IPS-11a (cell line): ENCODE data around the gene APLNR.

ENCODE experiments used
- H3K4me3 ChIP-seq: one replicate; pipeline ENCODE4 v1.5.1; 2013; ENCODE audit warnings: low read depth, low read length, control low read depth

Gene APLNR

GRCh38 chr11:57251491-57252104 is 14.5 kb upstream of the APLNR start:
- no peak overlapping the region for H3K4me3 ChIP-seq

GRCh38 chr11:57251037-57251436 is 14.0 kb upstream of the APLNR start:
- H3K4me3 ChIP-seq, result no peak overlapping the region

GRCh38 chr11:57249384-57250319 is 12.6 kb upstream of the APLNR start:
- no peak overlapping the region for H3K4me3 ChIP-seq

- no peak overlapping the region for H3K4me3 ChIP-seq
Measured at GRCh38 chr11:57248780-57249383, 11.8 kb upstream of the APLNR start.

GRCh38 chr11:57244911-57245310 is 7.9 kb upstream of the APLNR start:
- no peak overlapping the region for H3K4me3 ChIP-seq

- H3K4me3 ChIP-seq, result no peak overlapping the region
Measured at GRCh38 chr11:57241353-57241972, 4.4 kb upstream of the APLNR start.

- H3K4me3 ChIP-seq, result no peak overlapping the region
Measured at GRCh38 chr11:57240757-57241156, 3.7 kb upstream of the APLNR start.

GRCh38 chr11:57240007-57240406 is 3.0 kb upstream of the APLNR start:
- no peak overlapping the region for H3K4me3 ChIP-seq

GRCh38 chr11:57239348-57239747 is 2.3 kb upstream of the APLNR start:
- no peak overlapping the region for H3K4me3 ChIP-seq

GRCh38 chr11:57235761-57236703 is 1.0 kb downstream of the APLNR start:
- no peak overlapping the region for H3K4me3 ChIP-seq

- no peak overlapping the region for H3K4me3 ChIP-seq
Measured at GRCh38 chr11:57233702-57234101, 3.3 kb downstream of the APLNR start.

- H3K4me3 ChIP-seq, result no peak overlapping the region
Measured at GRCh38 chr11:57231539-57232253, 5.4 kb downstream of the APLNR start.

GRCh38 chr11:57230791-57231538 is 6.1 kb downstream of the APLNR start:
- H3K4me3 ChIP-seq, result no peak overlapping the region

- H3K4me3 ChIP-seq, result no peak overlapping the region
Measured at GRCh38 chr11:57230316-57230715, 6.7 kb downstream of the APLNR start.

GRCh38 chr11:57228600-57228999 is 8.4 kb downstream of the APLNR start:
- no peak overlapping the region for H3K4me3 ChIP-seq

- H3K4me3 ChIP-seq, result no peak overlapping the region
Measured at GRCh38 chr11:57224537-57224936, 12.5 kb downstream of the APLNR start.

GRCh38 chr11:57224128-57224527 is 12.9 kb downstream of the APLNR start:
- no peak overlapping the region for H3K4me3 ChIP-seq

- H3K4me3 ChIP-seq, result no peak overlapping the region
Measured at GRCh38 chr11:57223601-57224000, 13.4 kb downstream of the APLNR start.

- no peak overlapping the region for H3K4me3 ChIP-seq
Measured at GRCh38 chr11:57222239-57222638, 14.8 kb downstream of the APLNR start.
